Right atrium auricular region (tissue), 2 donors: ENCODE data around the gene MIB2. TPM values are rescaled to one million over a fixed set of nuclear protein-coding genes. Genes with fewer than 3 reads are reported as not detected.

Experiments used
- DNase-seq: peaks from one replicate; pipeline ENCODE4 v3.0.0-alpha.2; 2019; ENCODE audit warnings: low spot score
- H3K27ac ChIP-seq, 2 donors: fragments of 200-600 bp; sonication (generic); 1 replicate in 1 of 2; 2 replicates in 1 of 2; pipeline ENCODE4 v1.5.1; 2016 to 2019
- H3K27me3 ChIP-seq, 2 donors: fragments of 200-600 bp; sonication (generic); one replicate each; pipeline versions ENCODE4 v1.5.1 to v1.6.0; 2017 to 2019
- H3K36me3 ChIP-seq: fragments of 200-600 bp; sonication (generic); one replicate; pipeline ENCODE4 v1.5.1; 2016
- H3K4me1 ChIP-seq, 2 donors: fragments of 200-600 bp; sonication (generic); one replicate each; pipeline versions ENCODE4 v1.5.1 to v1.6.0; 2017 to 2019
- H3K4me3 ChIP-seq, 2 donors: fragments of 200-600 bp; sonication (generic); 1 replicate in 1 of 2; 2 replicates in 1 of 2; pipeline ENCODE4 v1.5.1; 2017 to 2019; ENCODE audit warnings: mild to moderate bottlenecking in 1 of 2, moderate library complexity in 1 of 2
- H3K9me3 ChIP-seq, 2 donors: fragments of 200-600 bp; sonication (generic); one replicate each; pipeline ENCODE4 v1.5.1; 2019
- CTCF ChIP-seq, 2 donors: fragments of 200-600 bp; sonication (generic); IDR thresholded peaks; one replicate each; pipeline ENCODE4 v1.5.1; 2019; ENCODE audit warnings: antibody characterized with exemption in 2 of 2
- total RNA-seq, 2 donors: library from RNA; depleted of rRNA; stranded (reverse); fragments of >200 nt; gene quantifications; one replicate each; pipeline ENCODE4 v1.1.0, GENCODE V29; 2016

MIB2 gene
- total RNA-seq, 2 donors from 2014 or later: 42.4 to 45.6 TPM

- TF ChIP-seq CTCF (IDR thresholded peaks at IDR 0.05): no peak
- peak within 1 kb of the TSS; percentile 82 to 100 for H3K4me3 ChIP-seq
- peaks cover 10% of the 10 kb centered on the region for H3K36me3 ChIP-seq
- H3K9me3 ChIP-seq: no peaks in the 10 kb centered on the region
- peaks cover 0 to 22% of the 10 kb centered on the region in 2 donors for H3K4me1 ChIP-seq
- DNase-seq: peak; percentile 94
- peak within 1 kb of the TSS; percentile 92 to 98 for H3K27ac ChIP-seq
- H3K27me3 ChIP-seq: no peaks in the 10 kb centered on the region
These were observed 40.4 kb upstream of the MIB2 start, which contains the start of gene SSU72 for GRCh38 chr1:1574721-1575537. Gene SSU72 (minus strand): TSS chr1:1574863. CDS start chr1:1574557, 306 bp downstream.

- H3K4me3 ChIP-seq: no peak overlapping the region
- TF ChIP-seq CTCF (IDR thresholded peaks at IDR 0.05): no peak
- H3K9me3 ChIP-seq: no peaks in the 10 kb centered on the region
- H3K4me1 ChIP-seq: peaks cover 0 to 19% of the 10 kb centered on the region in 2 donors
- DNase-seq: no peak
- H3K27ac ChIP-seq: no peak overlapping the region
- no peaks in the 10 kb centered on the region for H3K36me3 ChIP-seq
- H3K27me3 ChIP-seq: no peaks in the 10 kb centered on the region
These were observed 37.8 kb upstream of the MIB2 start for GRCh38 chr1:1577367-1578011.

GRCh38 chr1:1578371-1578940, 36.8 kb upstream of the MIB2 start:
- Histone ChIP-seq H3K27me3 (no peaks in the 10 kb centered on the region), H3K4me3 (no peak overlapping the region), H3K36me3 (no peaks in the 10 kb centered on the region), H3K4me1 (peaks cover 0 to 9% of the 10 kb centered on the region in 2 donors), H3K9me3 (no peaks in the 10 kb centered on the region), H3K27ac (no peak overlapping the region)
- no peak for DNase-seq
- no peak for TF ChIP-seq CTCF (IDR thresholded peaks at IDR 0.05)

GRCh38 chr1:1582585-1583346, 32.5 kb upstream of the MIB2 start:
- Histone ChIP-seq H3K4me3 (no peak overlapping the region), H3K4me1 (no peaks in the 10 kb centered on the region), H3K9me3 (no peaks in the 10 kb centered on the region), H3K36me3 (no peaks in the 10 kb centered on the region), H3K27ac (no peak overlapping the region), H3K27me3 (no peaks in the 10 kb centered on the region)
- TF ChIP-seq CTCF (IDR thresholded peaks at IDR 0.05): no peak
- no peak for DNase-seq

- H3K4me3 ChIP-seq: no peak overlapping the region
- no peaks in the 10 kb centered on the region for H3K27me3 ChIP-seq
- TF ChIP-seq CTCF (IDR thresholded peaks at IDR 0.05): no peak
- no peaks in the 10 kb centered on the region for H3K36me3 ChIP-seq
- no peaks in the 10 kb centered on the region for H3K9me3 ChIP-seq
- no peak overlapping the region for H3K27ac ChIP-seq
- no peaks in the 10 kb centered on the region for H3K4me1 ChIP-seq
- DNase-seq: no peak
These were observed 31.8 kb upstream of the MIB2 start for GRCh38 chr1:1583347-1584010.
